Peyer's patch (tissue), 4 donors: ENCODE results near the gene PTPRM. TPM values are rescaled to one million over a fixed set of nuclear protein-coding genes. Genes with fewer than 3 reads are reported as not detected.

ENCODE experiments used
- DNase-seq, 3 donors: peaks; one replicate each; pipeline ENCODE4 v3.0.0-alpha.2; 2017 to 2019
- H3K27ac ChIP-seq, 4 donors: fragments of 200-600 bp; sonication (generic); one replicate each; pipeline ENCODE4 v1.5.1; 2016 to 2019
- H3K27me3 ChIP-seq, 2 donors: fragments of 200-600 bp; sonication (generic); one replicate each; pipeline ENCODE4 v1.5.1; 2019
- H3K36me3 ChIP-seq, 3 donors: fragments of 200-600 bp; sonication (generic); one replicate each; pipeline ENCODE4 v1.5.1; 2016 to 2019
- H3K4me1 ChIP-seq, 4 donors: fragments of 200-600 bp; sonication (generic); one replicate each; pipeline ENCODE4 v1.5.1; 2016 to 2019
- H3K4me3 ChIP-seq, 4 donors: fragments of 200-600 bp; sonication (generic); 1 replicate in 3 of 4; 2 replicates in 1 of 4; pipeline ENCODE4 v1.5.1; 2016 to 2019; ENCODE audit warnings: mild to moderate bottlenecking in 1 of 4
- H3K9me3 ChIP-seq, 4 donors: fragments of 200-600 bp; sonication (generic); one replicate each; pipeline ENCODE4 v1.5.1; 2016 to 2019; ENCODE audit warnings: mild to moderate bottlenecking in 1 of 4
- POLR2A ChIP-seq, 2 donors: fragments of 450-650 bp; IDR thresholded peaks; one replicate each; pipeline ENCODE4 v1.5.1; 2017; ENCODE audit warnings: antibody characterized with exemption in 2 of 2, mild to moderate bottlenecking in 2 of 2, moderate library complexity in 2 of 2
- total RNA-seq, 4 donors: library from RNA; depleted of rRNA; stranded (reverse); fragments of >200 nt; gene quantifications; one replicate each; pipeline ENCODE4 v1.1.0, GENCODE V29; 2016
- TF ChIP-seq, protein P1 (sequence below), 6 experiments: fragments of 450-650 bp in 4 of 6; fragments of 200-600 bp in 2 of 6; sonication (generic) in 1 of 6; IDR thresholded peaks; one replicate each; pipeline ENCODE4 v1.5.1; 2017 to 2019; ENCODE audit warnings: antibody characterized with exemption in 6 of 6, mild to moderate bottlenecking in 3 of 6, moderate library complexity in 1 of 6

The PTPRM gene
- total RNA-seq, 4 donors from 2014 or later, result 39.6 to 211 (median 80.3) TPM

DNA sequence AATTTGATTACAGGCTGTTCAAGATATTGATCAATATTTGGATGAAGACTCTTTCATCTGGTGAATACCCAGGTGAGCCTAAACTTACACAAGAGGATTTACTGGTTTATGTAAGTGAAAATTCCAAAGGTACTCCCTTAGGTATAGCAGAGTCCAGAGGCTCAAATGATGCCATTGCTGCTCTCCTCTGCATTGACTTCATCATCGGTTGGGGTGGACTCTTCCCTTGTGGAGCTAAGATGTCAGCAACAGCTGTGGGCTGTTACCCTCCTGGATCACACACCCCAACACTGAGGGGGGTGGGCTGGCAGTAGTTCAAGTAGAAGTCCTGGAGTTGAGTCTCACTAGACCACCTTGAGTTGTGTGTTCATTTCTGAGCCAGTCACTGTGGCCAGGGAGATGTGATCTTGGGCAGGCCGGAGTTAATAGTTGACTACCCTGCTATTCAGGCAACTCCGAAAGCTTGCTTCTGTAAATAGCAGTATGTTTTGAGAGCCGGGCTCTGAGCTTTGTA is 236.9 kb downstream of the PTPRM start:
- Histone ChIP-seq H3K27ac (no peak overlapping the region), H3K4me3 (no peak overlapping the region), H3K9me3 (no peaks in the 10 kb centered on the region), H3K27me3 (no peaks in the 10 kb centered on the region), H3K36me3 (no peaks in the 10 kb centered on the region), H3K4me1 (no peaks in the 10 kb centered on the region)
- TF ChIP-seq POLR2A (IDR thresholded peaks at IDR 0.05), result no peak
- TF ChIP-seq, protein P1, sequence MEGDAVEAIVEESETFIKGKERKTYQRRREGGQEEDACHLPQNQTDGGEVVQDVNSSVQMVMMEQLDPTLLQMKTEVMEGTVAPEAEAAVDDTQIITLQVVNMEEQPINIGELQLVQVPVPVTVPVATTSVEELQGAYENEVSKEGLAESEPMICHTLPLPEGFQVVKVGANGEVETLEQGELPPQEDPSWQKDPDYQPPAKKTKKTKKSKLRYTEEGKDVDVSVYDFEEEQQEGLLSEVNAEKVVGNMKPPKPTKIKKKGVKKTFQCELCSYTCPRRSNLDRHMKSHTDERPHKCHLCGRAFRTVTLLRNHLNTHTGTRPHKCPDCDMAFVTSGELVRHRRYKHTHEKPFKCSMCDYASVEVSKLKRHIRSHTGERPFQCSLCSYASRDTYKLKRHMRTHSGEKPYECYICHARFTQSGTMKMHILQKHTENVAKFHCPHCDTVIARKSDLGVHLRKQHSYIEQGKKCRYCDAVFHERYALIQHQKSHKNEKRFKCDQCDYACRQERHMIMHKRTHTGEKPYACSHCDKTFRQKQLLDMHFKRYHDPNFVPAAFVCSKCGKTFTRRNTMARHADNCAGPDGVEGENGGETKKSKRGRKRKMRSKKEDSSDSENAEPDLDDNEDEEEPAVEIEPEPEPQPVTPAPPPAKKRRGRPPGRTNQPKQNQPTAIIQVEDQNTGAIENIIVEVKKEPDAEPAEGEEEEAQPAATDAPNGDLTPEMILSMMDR (IDR thresholded peaks at IDR 0.05), result no peak
- DNase-seq, result no peak

DNA sequence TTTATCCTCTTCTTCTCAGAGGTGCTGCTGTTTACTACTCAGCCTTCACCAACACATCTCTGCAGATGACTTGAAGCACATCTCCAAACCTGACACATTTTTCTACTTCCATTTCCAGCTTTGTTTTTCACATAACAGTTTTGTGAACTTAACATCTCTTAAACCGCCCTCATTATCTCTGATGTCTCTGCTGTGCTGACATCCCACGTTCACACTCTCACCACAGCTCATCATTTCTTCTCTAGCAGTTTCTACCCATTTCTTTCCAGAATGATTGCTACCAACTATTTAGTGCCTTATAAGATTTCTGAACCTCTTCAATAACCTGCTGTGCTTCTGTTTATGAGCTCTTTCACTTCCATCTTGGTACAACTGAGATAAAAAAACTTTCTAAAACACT is 238.0 kb downstream of the PTPRM start:
- H3K27ac ChIP-seq, result no peak overlapping the region
- DNase-seq, result no peak
- no peaks in the 10 kb centered on the region for H3K36me3 ChIP-seq
- H3K4me1 ChIP-seq, result no peaks in the 10 kb centered on the region
- TF ChIP-seq, protein P1 (IDR thresholded peaks at IDR 0.05), result no peak
- TF ChIP-seq POLR2A (IDR thresholded peaks at IDR 0.05), result no peak
- no peaks in the 10 kb centered on the region for H3K9me3 ChIP-seq
- no peak overlapping the region for H3K4me3 ChIP-seq
- no peaks in the 10 kb centered on the region for H3K27me3 ChIP-seq

DNA sequence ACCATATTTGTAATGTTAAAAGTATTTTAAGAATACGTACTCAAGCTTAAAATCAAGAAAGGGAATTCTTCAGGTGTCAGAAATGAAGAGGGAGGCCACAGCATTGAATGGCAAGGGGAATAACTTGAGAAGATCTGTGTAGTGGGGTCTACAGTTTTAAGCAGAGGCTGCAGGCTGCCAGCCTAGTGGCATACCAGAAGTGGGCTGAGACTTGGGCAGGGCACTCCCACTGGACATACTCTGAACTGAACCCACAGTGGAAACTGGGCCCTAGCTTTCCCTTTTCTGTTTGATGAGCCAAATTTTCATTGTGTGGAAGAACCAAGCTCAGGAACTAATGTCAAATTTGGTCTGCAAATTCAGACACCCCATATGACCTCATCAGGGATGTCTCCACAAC is 238.8 kb downstream of the PTPRM start:
- Histone ChIP-seq H3K9me3 (no peaks in the 10 kb centered on the region), H3K4me3 (no peak overlapping the region), H3K4me1 (no peaks in the 10 kb centered on the region), H3K36me3 (no peaks in the 10 kb centered on the region), H3K27ac (no peak overlapping the region), H3K27me3 (no peaks in the 10 kb centered on the region)
- no peak for DNase-seq
- TF ChIP-seq POLR2A (IDR thresholded peaks at IDR 0.05), result no peak
- TF ChIP-seq, protein P1 (IDR thresholded peaks at IDR 0.05), result no peak

DNA sequence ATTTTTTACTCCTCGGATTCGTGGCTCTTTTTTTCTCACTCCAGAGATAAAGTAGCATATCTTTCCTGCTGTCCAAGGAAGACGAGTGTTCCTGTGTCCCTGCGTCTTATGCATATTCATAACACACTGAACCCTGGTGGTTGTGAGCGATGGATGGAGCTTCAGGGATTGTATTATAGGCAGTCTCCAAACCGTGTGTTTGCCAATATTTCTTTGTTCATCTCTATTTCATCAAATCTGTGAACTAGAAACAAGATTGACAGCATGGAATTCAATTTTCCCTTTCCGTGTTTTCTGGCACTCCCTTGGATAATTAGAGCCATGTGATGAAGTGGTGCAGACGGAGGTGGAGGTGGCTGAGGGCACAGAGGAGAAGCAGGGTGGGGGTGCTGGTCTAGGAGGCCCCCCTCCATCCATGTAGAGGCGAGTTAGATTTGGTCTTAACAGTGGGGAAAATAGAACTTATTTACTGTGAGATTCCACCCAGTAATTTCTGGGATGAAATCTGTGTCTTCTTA is 240.9 kb downstream of the PTPRM start:
- Histone ChIP-seq H3K4me1 (no peaks in the 10 kb centered on the region), H3K36me3 (no peaks in the 10 kb centered on the region), H3K9me3 (no peaks in the 10 kb centered on the region), H3K27me3 (no peaks in the 10 kb centered on the region), H3K4me3 (no peak overlapping the region), H3K27ac (no peak overlapping the region)
- no peak for DNase-seq
- TF ChIP-seq POLR2A (IDR thresholded peaks at IDR 0.05), result no peak
- TF ChIP-seq, protein P1 (IDR thresholded peaks at IDR 0.05), result no peak

DNA sequence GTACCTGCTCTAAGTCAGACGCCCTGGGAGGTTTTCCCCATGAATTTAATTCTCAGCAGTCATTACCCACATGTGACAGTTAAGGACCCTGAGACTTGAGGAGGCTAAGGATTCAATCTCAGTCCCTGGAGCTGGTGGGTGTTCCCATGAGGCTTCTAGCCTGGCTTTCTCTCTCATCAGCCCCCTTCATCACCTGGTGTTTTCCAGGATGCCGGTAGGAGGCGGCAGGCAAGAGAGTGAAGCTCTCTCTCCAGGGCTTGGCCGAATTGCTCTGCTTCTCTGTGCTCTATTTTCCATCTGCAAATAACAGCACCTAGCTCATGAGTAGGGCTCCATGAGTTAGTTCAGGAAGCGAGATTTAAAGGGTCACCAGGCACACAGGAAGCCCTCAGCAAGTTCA is 241.9 kb downstream of the PTPRM start:
- Histone ChIP-seq H3K27ac (no peak overlapping the region), H3K4me3 (no peak overlapping the region), H3K4me1 (no peaks in the 10 kb centered on the region), H3K36me3 (no peaks in the 10 kb centered on the region), H3K27me3 (no peaks in the 10 kb centered on the region), H3K9me3 (no peaks in the 10 kb centered on the region)
- TF ChIP-seq, protein P1 (IDR thresholded peaks at IDR 0.05), result no peak
- DNase-seq, result no peak

DNA sequence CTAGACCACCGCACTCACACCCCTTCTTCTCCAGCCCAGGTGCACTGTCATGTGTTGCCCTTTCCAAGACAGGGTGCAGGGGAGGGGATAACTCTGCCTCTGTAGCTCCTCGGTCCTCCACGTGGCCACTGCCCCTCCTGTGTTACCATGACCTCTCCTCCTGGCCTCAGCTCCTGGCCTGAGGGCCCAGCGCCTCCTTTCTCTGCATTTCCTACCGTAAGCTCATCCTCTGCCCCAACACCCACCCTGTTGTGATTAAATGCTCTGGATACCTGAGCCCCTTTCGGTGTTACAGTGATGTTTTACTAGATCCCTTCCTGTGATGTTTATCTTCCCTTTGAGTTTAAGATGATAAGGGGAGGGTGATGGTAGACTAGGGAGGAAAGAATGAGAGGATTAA is 242.3 kb downstream of the PTPRM start:
- Histone ChIP-seq H3K4me1 (no peaks in the 10 kb centered on the region), H3K27ac (no peak overlapping the region), H3K4me3 (no peak overlapping the region), H3K9me3 (no peaks in the 10 kb centered on the region), H3K27me3 (no peaks in the 10 kb centered on the region), H3K36me3 (no peaks in the 10 kb centered on the region)
- DNase-seq, result no peak
- TF ChIP-seq POLR2A (IDR thresholded peaks at IDR 0.05), result no peak
- TF ChIP-seq, protein P1 (IDR thresholded peaks at IDR 0.05), result no peak
